ENCODE results near the gene ZFYVE28.

DNA sequence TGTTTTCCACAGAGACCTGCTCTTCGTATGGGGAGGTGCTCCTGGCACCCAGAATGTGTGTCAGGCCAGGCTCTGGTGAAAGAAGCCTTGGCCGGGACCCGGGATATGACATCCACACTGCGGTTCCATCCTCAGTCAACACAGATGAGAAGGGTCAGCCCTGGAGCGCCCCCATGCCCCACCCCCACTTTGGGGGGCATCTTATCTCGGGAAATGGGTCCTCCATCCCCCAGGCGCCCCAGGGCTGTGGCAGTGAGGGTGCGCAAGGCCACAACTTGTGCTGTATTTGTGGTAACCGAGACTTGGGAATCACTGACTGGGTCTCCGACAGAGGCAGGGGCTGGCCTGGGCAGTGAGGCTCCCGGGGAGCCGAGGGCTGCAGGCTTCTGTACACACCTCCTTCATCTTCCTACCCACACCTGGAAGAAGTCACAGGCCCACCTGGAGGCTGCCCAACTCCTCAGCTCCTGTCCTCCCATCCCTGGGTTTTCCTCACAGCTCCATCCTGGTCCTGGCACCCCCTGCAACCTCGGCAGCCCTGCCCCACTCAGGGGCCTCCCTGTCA lies 8.3 kb upstream of the ZFYVE28 start:
- TF ChIP-seq ZNF274 (IDR thresholded peaks at IDR 0.05; ENCODE audit: low read depth, low read length): no peak
- TF ChIP-seq YY1 (IDR thresholded peaks at IDR 0.05; ENCODE audit: insufficient read depth, insufficient read length): no peak
- TF ChIP-seq SUZ12 (IDR thresholded peaks at IDR 0.05; ENCODE audit: extremely low read depth, insufficient read depth, insufficient read length): no peak
